Gastrocnemius medialis (tissue), 4 donors: ENCODE data around the gene EXD3.

ENCODE experiments used
- POLR2A ChIP-seq, 2 donors: fragments of 450-650 bp; IDR thresholded peaks; one replicate each; pipeline ENCODE4 v1.6.1; 2017; ENCODE audit warnings: antibody characterized with exemption in 2 of 2, mild to moderate bottlenecking in 2 of 2, moderate library complexity in 2 of 2
- TF ChIP-seq, protein P1 (sequence below), 5 experiments: fragments of 450-650 bp in 3 of 5; fragments of 200-600 bp in 2 of 5; sonication (generic) in 2 of 5; IDR thresholded peaks in 4 of 5; conservative IDR thresholded peaks in 1 of 5; 1 replicate in 4 of 5; 2 replicates in 1 of 5; pipeline ENCODE4 v1.5.1; 2016 to 2019; ENCODE audit warnings: antibody characterized with exemption in 5 of 5, mild to moderate bottlenecking in 3 of 5, moderate library complexity in 3 of 5

DNA sequence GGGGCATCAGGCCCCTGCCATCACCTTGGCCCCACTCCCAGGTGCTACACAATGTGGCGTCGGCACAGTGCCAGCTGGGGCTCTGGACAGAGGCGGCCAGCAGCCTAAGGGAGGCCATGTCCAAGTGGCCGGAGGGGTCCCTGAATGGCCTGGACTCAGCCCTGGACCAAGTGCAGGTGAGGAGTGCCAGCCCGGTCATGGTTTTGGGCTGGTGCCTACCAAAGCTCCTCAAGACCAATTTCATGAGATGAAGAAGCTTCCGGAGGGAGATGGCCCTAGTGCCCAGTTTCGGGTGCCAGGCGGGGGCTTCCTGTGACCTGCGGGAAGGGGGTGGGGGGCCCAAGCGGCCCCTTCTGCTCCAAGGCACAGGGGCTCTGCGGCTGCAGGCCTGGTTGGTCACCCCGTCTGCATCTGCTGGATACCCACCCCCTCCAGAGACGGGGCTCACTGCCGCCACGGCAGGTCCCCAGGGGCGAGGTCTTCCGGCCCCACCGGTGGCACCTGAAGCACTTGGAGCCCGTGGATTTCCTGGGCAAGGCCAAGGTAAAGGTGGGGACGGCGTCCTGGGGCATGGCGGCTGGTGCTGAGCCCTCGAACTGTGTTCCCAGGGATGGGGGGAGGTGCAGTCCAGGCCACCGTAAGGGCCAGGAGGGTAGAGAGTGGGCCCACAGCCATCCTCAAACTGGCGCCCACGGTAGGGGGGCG is 6.0 kb upstream of the EXD3 start:
- TF ChIP-seq POLR2A (IDR thresholded peaks at IDR 0.05), result no peak
- TF ChIP-seq, protein P1, sequence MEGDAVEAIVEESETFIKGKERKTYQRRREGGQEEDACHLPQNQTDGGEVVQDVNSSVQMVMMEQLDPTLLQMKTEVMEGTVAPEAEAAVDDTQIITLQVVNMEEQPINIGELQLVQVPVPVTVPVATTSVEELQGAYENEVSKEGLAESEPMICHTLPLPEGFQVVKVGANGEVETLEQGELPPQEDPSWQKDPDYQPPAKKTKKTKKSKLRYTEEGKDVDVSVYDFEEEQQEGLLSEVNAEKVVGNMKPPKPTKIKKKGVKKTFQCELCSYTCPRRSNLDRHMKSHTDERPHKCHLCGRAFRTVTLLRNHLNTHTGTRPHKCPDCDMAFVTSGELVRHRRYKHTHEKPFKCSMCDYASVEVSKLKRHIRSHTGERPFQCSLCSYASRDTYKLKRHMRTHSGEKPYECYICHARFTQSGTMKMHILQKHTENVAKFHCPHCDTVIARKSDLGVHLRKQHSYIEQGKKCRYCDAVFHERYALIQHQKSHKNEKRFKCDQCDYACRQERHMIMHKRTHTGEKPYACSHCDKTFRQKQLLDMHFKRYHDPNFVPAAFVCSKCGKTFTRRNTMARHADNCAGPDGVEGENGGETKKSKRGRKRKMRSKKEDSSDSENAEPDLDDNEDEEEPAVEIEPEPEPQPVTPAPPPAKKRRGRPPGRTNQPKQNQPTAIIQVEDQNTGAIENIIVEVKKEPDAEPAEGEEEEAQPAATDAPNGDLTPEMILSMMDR (IDR thresholded peaks at IDR 0.05 in 4 of 5, conservative IDR thresholded peaks at IDR 0.05 in 1 of 5), result no peak
